Activated effector memory CD4-positive, alpha-beta T cell treated with anti-CD3 and anti-CD28 coated beads, Interleukin-2, amount 50 U/mL, for 16 hours (primary cell): ENCODE results near the gene SPATS2L.

Experiments
- DNase-seq: peaks from one replicate; pipeline ENCODE4 v3.0.0-alpha.2; 2020

Gene SPATS2L

DNA sequence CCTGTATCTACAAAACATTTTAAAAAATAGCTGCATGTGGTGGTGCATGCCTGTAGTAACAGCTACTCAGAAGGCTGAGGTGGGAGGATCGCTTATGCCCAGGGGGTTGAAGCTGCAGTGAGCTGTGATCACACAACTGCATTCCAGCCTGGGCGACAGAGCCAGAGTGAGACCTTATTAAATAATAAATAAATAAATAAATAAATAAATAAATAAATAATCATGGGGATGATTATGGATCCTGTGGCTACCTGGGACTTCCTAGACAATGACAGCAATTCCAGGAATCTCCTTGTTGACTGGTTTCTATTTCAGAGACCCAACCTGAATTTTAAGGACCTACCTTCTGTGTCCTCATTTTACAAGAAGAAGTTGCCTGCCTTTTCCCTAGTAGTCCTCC, 111.9 kb downstream of the SPATS2L start:
- DNase-seq, result no peak

DNA sequence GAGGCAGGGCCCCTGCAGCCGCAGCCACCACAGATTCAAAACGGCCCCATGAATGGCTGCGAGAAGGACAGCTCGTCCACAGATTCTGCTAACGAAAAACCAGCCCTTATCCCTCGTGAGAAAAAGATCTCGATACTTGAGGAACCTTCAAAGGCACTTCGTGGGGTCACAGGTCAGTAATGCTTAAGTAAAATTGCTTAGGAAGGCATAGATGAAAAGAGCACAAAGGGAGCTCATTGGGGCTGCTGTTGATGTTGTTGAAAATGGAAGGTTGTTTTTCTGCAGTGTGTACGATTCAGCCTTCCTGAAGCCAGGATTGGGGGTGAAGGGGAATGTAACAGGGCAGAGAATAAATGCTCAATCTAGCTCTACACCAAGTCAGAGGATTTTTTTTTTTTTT, 112.8 kb downstream of the SPATS2L start:
- DNase-seq, result no peak

DNA sequence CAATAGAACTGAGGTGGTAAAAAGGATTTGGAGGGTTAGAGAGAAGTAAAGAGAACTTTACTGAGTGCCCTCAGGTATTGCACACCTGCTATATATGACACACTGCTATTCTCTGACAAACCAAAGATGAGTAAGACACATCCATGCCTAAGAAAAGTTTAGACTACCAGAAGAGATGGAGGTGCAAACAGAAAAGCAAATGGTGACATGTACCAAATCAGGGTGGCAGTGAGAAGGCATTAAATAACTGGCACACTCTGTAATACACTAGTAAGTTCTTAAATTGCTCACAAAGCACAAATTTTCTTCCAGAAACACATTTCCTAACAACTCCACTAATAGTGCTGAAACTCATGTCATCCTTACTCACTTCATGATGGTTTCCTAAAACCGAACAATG, 114.8 kb downstream of the SPATS2L start:
- no peak for DNase-seq

DNA sequence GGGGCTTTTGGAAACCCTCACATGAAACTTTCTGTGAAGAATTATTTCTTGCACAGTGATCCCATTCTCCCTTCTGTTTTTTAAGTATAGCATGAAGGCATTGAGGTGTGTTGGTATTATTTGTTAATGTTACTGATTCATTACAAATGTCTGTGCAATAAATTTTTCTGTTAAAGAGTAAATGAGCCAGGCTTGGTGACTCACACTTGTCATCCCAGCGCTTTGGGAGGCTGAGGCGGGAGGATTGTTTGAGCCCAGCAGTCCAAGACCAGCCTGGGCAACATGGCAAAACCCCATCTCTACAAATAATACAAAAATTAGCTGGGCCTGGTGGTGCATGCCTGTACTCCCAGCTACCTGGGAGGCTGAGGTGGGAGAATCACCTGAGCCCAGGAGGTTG, 115.6 kb downstream of the SPATS2L start:
- DNase-seq, result no peak

DNA sequence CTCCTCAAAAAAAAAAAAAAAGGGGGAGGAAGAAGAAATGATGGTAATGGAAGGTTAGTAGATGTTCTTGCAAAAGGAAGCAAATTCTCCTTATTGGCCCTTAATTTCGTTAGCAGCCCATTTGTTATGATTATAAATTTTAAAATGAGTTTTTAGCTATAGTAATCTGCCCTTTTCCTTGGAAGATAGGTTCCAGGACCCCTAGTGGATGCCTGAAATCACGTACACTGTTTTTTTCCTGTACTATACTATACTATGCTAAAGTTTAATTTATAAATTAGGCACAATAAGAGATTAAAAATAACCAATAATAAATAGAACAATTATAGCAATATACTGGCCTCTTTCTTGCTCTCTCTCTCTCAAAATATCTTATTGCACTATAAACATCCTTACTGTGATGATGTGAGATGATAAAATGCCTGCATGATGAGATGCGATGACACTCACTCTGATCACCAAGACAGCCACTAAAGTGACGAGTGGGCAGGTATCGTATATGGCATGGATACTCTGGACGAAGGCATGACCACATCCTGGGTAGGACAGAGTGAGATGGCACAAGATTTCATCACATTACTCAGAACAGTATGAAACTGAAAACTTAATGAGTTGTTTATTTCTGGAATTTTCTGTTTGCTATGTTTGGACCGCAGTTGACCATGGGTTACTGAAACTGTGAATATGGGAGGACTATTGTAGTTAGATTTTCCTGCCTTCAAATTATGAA, 116.2 kb downstream of the SPATS2L start:
- no peak for DNase-seq

DNA sequence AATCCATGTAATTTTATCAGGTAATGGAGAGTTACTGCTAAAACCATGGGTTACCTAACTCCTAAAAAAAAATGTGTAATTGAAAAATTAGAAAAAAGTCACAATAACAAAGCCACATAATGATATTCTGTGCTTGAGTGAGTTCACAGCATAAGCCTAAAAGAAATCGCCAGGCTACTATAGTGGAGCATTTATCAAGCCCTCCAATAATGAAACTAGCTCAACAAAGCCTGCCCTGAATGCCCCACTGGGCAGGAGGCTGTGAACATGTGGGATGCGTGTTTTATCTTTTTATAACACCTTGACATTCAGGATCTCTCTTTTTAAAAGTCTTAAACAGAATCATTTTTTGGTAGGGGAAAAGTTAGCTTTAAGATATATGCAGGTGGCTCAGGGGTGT, 117.0 kb downstream of the SPATS2L start:
- no peak for DNase-seq

DNA sequence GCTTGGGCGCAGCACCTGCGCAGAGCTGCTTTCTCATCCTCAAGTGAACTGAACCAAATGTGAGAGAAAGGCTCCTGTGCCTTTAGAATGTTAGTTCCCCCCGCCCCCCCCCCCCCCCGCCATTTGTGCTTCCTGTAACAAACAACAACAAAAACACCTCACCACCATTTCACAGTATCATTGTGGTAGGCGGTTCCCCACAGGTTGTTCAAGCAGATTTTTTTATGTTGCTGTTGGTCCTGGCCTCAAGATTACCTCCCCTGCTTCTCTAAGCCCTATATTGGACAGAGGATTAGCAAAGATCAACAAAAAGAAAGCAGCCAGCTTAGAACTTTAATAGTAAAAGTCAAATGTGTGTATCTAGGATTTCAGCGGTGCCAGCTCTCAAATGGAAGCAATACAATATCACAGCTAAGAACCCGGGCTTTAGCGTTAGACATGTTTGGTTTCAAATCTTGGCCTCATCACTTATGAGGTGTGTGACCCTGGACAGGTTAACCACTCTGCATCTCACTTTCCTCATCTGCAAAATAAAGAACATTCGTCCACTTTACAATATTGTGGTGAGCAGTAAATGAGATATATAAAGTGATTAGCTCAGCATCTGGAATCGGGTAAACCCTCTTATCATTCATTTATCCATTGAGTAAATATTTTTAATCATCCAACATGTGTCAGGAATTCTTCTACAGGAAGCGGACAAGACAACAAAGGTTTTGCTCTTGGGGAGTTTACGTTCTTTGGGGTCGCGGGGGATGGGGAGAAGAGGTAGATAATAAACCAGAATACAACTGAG, 118.7 kb downstream of the SPATS2L start:
- DNase-seq, result no peak

DNA sequence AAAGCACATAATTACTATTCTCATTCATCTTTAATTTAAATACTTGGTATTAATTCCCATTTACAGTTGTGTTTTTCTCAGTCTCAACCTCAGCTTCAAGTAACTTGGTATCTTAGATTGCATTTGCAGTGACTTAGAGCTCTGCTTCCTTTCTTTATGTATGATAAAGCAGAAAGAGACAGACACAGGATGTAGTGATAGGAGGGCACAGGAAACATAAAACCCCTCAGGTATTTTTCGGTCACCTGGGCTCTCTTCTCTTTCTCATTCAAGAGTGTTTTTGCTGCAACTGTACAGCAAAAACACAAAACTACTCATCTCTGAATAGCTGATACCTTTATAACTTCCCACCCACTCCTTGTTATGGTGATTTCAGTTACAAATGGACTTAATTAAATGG, 120.3 kb downstream of the SPATS2L start:
- DNase-seq, result no peak

DNA sequence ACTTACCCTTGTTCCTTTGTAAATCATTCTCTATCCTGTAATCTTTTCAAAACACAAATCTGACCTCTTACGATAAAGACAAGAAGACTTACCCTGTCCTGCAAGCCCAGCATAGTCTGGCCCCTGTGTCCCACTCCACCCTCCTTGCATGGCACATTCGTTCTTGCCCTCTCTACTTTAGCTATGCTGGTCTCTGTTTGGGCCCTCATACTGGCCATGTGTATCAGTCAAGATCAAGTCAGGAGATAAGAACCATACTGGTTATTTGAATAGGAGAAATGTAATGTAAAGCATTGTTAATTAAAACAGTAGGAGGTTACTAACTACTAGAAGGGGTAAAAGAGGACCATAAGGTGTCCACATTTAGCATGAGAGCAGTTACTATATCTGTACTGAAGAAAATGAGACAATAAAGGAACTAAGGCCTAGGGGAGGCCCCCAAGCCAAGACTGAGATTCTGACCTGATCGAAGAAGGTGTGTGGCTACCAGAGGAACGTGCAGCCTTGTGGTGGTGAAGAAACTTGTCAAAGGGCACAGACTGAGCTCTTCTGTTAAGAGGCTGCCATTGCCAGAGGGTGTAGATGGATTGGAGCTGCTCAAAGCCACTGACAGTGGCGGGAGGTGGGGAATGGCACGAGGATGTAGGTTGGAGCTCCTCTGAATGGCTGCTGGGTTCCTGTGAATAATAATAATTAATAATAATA, 122.6 kb downstream of the SPATS2L start:
- no peak for DNase-seq

DNA sequence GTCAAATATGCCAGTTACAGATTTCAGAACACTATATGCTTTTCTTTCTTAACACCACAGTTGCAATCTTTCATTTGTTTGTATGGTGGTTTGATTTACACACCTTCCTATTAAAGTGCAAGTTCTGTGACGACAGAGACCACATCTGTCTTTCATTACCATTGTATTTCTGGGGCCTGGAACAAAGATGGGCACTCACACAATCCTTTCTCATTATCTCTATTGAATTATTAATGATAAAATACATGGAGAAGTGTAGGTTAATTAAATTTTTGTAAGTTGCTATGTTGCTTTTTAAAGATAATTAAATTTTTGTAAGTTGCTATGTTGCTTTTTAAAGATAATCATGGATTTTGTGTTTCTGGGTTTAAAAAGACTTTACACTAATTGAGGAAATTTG, 123.5 kb downstream of the SPATS2L start:
- DNase-seq, result no peak

DNA sequence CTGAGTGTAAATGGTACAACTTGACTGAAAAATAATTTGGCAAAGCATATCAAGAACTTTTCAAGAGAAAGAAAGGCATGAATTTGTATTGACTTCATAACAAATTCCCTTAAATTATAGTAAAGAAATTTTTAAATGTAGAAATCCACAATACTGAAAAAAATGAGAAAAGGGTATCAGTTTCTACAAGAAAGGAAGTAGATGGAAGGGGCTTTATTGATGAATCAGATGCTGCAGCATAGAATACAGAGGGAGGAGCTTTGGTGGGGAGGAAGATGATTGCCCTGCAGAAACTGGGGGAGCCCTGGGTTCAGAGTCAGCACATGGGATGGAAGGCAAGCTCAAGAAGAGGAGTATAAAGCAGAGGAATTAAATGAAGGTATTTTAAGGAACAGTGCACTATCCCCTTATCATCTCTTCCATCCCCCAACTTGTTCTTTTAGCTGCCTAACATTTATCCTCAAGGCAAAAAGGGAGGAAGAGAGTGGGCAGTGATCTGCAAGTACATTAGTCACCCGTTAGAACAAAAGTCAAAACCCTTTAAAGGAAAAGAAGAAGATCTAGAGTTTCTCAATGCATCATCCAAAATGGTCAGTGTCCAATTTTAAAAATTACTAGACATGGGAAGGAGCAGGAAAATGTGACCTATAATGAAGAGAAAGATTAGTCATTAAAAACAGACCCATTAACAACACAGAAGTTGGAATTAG, 125.7 kb downstream of the SPATS2L start:
- DNase-seq, result no peak

DNA sequence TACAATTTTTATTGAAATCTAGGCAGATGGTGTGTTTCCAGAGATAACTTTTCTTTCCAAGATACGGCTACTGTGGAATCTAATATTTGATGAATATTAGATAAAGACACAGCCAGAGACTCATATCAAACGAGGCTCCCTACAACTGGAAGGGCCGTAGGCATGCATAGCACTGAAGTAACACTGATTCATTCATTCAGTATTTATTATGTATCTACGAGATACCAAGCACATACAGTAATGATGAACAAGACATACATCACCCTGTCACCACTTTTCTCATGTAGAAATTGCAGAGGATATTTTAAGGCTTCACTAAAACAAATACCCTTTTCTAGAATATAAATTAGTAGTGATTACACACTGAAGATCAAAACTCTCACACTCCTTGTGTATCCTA, 128.9 kb downstream of the SPATS2L start:
- no peak for DNase-seq

DNA sequence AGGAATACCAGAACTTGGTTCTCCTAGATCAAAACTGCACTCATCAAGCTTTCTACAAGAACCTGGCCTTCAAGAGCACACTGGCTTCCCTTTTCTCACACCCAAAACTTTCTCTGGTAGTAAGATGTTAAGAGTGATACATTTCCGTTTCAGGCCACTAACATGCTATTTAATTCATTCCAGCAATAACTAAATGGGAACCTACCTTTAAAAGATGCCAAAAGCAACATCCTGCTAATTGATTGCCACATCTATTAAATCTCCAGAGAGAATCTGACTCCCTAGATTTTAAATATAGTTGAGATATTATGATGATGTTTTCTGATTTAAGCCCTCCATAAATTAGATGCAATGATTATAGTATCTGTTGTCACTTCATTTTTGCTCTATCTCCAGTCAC, 131.8 kb downstream of the SPATS2L start:
- DNase-seq, result no peak

DNA sequence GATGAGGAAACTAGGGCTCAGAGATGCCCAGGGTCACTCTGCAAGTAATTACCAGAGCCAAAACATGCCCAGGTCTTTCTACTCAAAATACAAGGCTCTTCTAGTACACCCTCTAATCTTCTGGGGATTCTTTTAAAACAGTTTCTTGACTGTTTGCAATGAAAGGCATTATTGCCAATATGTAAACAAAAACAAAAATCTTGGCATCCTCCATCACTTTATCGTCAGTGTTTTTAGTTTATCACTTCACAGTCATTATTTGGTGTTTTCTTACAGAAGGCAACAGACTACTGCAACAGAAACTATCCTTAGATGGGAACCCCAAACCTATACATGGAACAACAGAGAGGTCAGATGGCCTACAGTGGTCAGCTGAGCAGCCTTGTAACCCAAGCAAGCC, 132.4 kb downstream of the SPATS2L start:
- no peak for DNase-seq

DNA sequence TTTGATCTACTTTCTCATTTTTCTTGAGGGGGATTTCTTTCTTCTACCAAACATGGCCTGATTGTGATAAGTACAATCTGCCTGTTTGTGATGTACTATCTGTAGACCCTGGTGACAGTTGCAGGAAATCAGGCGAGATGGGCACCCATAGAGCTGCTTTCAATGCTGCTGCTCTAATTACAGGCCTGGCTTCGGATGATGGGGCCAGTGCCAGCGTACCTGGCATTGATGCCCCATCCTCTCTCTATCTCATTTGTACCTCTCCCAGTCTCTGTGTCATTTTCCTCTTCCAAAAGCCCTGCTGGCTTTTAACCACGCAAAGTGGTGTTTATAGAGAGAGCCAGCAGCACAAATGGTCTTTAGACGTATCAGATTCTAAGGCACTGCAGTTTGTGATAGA, 133.5 kb downstream of the SPATS2L start:
- DNase-seq, result no peak

DNA sequence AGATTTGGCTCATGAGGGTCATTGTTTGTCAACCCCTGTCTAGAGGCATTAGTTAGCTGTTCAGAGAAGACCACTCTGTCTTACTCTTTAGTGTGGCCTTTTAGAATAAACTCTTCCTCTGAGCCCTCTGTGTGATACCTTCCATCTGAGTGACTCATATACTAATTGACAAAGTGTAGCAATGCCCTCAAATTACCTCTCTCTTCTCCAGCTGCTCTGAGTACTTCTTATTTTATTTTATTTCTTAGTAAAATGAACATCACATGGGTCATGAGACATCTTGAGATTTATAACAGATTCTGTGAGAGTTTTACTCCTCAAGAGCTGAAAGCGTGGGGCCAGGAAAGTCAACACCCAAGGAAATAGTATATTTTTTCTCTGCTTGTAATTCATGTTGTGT, 136.0 kb downstream of the SPATS2L start:
- DNase-seq, result no peak

DNA sequence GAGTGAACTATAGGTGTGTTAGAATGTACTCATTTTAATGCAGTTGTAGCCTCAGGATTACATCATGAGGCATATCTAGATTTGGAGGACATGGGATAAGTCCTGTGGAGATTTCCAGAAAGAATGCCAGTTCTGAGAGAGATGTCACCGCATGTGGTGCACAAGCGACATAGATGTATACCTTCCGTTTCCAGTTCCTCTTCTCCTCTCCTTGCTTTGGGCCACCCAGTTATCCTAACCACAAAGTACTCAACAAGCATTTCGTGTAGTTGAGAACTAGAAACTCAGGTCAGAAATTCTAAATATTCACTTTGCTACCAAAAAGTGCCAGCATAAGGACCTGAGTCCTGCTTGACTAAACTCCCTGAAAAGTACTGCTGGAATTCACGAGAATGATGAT, 136.9 kb downstream of the SPATS2L start:
- DNase-seq, result no peak

DNA sequence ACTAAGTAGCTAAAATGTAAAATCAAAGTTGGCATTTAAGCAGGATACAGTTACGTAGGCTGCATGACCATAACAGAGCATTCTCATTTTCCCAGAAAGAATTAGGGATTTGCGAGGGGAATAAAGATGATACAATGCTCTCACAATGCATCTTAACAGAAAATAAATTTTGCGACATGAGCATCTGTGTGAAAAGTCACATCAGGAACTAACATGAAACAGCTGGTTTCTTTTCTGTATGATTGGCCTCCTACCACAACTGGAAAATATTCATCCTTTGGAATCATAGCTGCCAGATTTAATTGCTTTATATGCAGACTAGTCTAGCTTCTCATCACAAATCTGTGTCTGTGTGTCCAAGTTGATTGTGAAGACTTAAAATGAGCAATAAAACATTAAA, 137.4 kb downstream of the SPATS2L start:
- no peak for DNase-seq

DNA sequence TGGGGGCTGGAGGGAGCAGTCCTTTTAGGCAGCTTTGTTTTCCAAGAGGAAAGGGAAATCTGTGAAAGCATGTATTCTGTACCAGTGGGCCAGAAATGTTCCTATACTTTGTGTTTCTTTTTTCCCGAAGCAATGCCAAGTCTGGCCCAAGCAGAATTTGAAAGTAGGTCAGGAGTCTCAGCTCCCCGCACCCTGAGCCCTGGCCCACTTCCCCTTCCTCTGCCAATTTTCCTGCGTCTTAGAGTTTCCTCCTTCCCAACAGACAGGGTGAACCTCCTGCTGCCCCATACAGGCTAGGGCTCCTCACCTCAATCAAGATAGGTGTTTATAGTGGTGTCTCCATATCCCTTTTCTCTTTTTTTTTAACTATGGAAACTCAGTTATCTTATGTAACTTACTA, 138.0 kb downstream of the SPATS2L start:
- no peak for DNase-seq

DNA sequence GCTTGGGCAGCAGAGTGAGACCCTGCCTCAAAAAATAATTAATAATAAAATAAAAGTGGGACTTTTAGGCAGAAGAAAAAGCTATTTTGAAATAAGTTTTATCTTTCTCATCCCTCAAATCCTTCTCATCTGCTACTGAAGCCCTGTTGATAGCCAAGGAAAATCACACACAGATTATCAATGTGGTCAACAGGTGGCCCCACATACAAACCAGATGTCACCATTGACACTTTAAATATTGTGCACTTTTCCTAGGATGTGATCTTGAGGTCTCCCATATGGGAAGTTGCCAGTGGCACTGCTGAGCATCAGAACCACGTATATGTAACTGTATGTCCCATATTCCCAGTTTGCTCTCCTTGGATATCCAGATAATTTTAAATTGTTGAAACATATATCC, 138.8 kb downstream of the SPATS2L start:
- DNase-seq, result no peak

DNA sequence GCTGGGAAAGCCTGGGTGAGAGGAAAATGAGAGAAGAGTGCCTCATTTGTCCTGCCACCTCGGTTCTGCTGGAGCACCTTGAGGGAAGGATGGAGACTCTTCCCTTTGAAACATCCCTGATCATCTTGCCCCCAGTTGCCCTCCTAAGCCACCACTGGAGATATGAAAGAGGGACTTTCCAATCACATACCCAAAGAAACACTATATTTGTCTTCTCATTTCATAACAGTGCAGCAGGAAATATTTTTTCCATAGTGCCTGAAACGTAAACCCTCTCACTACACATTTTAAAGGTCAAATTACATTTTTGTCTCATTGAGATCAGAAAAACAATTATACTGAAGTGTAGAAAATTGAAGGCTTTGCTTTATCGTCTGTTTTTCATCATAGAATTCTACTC, 140.1 kb downstream of the SPATS2L start:
- DNase-seq, result no peak

DNA sequence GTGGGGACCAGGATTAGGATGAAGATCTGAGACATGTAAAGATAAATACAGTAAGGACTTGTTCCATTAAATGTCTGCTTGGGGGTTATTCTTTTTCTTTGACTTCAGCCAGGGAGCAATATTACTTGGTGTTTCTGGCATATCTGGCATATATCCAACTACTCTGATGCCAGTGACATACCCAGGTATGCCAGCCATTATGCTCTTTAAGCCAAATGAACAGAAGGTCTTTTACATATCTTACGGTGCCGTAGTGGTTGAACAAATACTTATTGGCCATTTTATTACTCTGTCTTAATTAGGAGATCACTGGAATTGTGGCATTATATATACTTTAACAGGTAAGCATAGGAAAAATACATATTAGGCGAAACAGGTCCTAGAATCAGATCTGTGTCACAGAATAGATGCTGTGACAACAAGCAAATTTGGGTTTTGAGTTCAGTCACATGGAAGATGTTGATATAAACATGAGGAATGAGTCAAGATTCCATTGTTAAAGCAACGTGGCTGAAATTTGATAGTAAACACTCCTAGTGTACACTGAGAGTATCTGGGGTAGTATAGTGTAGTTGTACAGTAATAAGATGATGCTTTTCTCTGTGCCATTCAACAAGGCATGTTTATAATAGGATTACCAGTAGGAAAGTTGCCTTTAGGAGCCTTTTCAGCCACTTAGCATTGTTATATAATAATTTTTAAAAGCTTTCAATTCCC, 140.8 kb downstream of the SPATS2L start:
- no peak for DNase-seq

DNA sequence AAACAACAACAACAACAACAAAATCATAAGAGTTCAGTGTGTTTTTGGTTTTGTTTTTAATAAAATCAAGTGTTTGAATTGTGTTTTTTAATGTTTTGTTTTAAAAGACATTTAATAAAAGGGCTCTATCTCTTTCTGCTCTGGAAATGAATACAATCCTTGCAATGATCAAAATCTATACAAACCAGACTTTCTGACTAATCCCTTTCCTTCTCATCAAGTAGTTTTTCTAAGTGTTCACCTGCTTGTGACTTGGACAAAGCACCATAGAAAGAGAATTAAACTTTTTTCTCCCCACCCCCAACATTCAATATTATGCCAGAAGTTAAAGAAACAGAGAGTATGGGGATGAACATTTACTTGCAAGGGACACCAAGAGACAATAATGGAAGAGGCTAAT, 142.0 kb downstream of the SPATS2L start:
- no peak for DNase-seq
